Measurements from ENCODE around the gene MAN1C1.
A peak's percentile ranks its signal among the peaks of the same experiment; 100 is the strongest.

Gene MAN1C1

GRCh38 chr1:25616095-25616986 lies at the start of gene MAN1C1:
MAN1C1 (plus strand) TSS chr1:25616791; CDS start chr1:25617798, 1,007 bp downstream.
- DNase-seq = peak; percentile 79

GRCh38 chr1:25567710-25568089 lies 48.9 kb upstream of the MAN1C1 start:
- no peak for DNase-seq

- DNase-seq = no peak
Measured at GRCh38 chr1:25568090-25568833, 48.3 kb upstream of the MAN1C1 start.

- DNase-seq = no peak
Measured at GRCh38 chr1:25568834-25569596, 47.6 kb upstream of the MAN1C1 start.

GRCh38 chr1:25569597-25570396 lies 46.8 kb upstream of the MAN1C1 start:
- no peak for DNase-seq

GRCh38 chr1:25570798-25571521 lies 45.6 kb upstream of the MAN1C1 start:
- DNase-seq = no peak

GRCh38 chr1:25571522-25571970 lies 45.0 kb upstream of the MAN1C1 start:
- DNase-seq = no peak

- DNase-seq = no peak
Measured at GRCh38 chr1:25572107-25572506, 44.5 kb upstream of the MAN1C1 start.

GRCh38 chr1:25572708-25573590 lies 43.6 kb upstream of the MAN1C1 start:
- peak; percentile 69 for DNase-seq

GRCh38 chr1:25573591-25573930 lies 43.0 kb upstream of the MAN1C1 start:
- no peak for DNase-seq

GRCh38 chr1:25573961-25574360 lies 42.6 kb upstream of the MAN1C1 start:
- DNase-seq = no peak

- DNase-seq = no peak
Measured at GRCh38 chr1:25575191-25575590, 41.4 kb upstream of the MAN1C1 start.

- no peak for DNase-seq
Measured at GRCh38 chr1:25576459-25577133, 40.0 kb upstream of the MAN1C1 start.

- no peak for DNase-seq
Measured at GRCh38 chr1:25577134-25577920, 39.3 kb upstream of the MAN1C1 start.

GRCh38 chr1:25579292-25580252 lies 37.0 kb upstream of the MAN1C1 start:
- no peak for DNase-seq

GRCh38 chr1:25580927-25581326 lies 35.7 kb upstream of the MAN1C1 start:
- DNase-seq = peak; percentile 20

- DNase-seq = no peak
Measured at GRCh38 chr1:25581764-25582163, 34.8 kb upstream of the MAN1C1 start.

Measured in OCI-M1 (cell line).